HepG2 (cell line): Measurements from ENCODE around the gene PRELID1. TPM values are rescaled to one million over a fixed set of nuclear protein-coding genes. Genes with fewer than 3 reads are reported as not detected.
A peak's percentile ranks its signal among the peaks of the same experiment; 100 is the strongest.

ENCODE experiments used
- ARNT2 ChIP-seq: sonication (generic); formaldehyde crosslinking; IDR thresholded peaks from 2 replicates; pipeline ENCODE4 v1.8.0; 2022; ENCODE audit warnings: mild to moderate bottlenecking, low read depth, missing genetic modification reagents, moderate library complexity
- GATAD1 ChIP-seq: IDR thresholded peaks from 2 replicates; pipeline ENCODE4 v1.6.1; 2016; ENCODE audit warnings: missing genetic modification reagents, missing compliant biosample characterization
- GPN1 ChIP-seq: sonication (generic); formaldehyde crosslinking; IDR thresholded peaks from 2 replicates; pipeline ENCODE4 v1.5.1; 2020; ENCODE audit warnings: missing genetic modification reagents, borderline replicate concordance
- KDM3A ChIP-seq: IDR thresholded peaks from 2 replicates; pipeline ENCODE4 v1.6.1; 2018; ENCODE audit warnings: low read depth, missing compliant biosample characterization
- NR3C1 ChIP-seq: sonication (generic); formaldehyde crosslinking; IDR thresholded peaks from 2 replicates; pipeline ENCODE4 v1.4.0; 2020; ENCODE audit warnings: missing genetic modification reagents
- PAX8 ChIP-seq: sonication (generic); formaldehyde crosslinking; IDR thresholded peaks from 2 replicates; pipeline ENCODE4 v1.8.0; 2022; ENCODE audit warnings: mild to moderate bottlenecking, missing genetic modification reagents, borderline replicate concordance
- PRMT3 ChIP-seq: sonication (generic); formaldehyde crosslinking; IDR thresholded peaks from 2 replicates; pipeline ENCODE4 v1.8.1; 2022; ENCODE audit warnings: low read depth, mild to moderate bottlenecking, moderate library complexity, missing genetic modification reagents, borderline replicate concordance
- REST ChIP-seq, 2 experiments: IDR thresholded peaks; 2 replicates each; pipeline ENCODE4 v1.6.1; 2011 to 2012; ENCODE audit warnings: low read length in 2 of 2, borderline replicate concordance in 1 of 2, low read depth in 1 of 2, mild to moderate bottlenecking in 1 of 2, moderate library complexity in 1 of 2
- RFXAP ChIP-seq: sonication (generic); formaldehyde crosslinking; IDR thresholded peaks from 2 replicates; pipeline ENCODE4 v1.4.0; 2020; ENCODE audit warnings: missing genetic modification reagents, borderline replicate concordance
- SMAD1 ChIP-seq: sonication (generic); formaldehyde crosslinking; IDR thresholded peaks from 2 replicates; pipeline ENCODE4 v1.4.0; 2020; ENCODE audit warnings: missing genetic modification reagents, low read depth, mild to moderate bottlenecking, borderline replicate concordance
- SMARCC2 ChIP-seq: fragments of 450-650 bp; IDR thresholded peaks from 2 replicates; pipeline ENCODE4 v1.6.1; 2017; ENCODE audit warnings: antibody characterized with exemption, mild to moderate bottlenecking
- ZBTB21 ChIP-seq: sonication (generic); formaldehyde crosslinking; IDR thresholded peaks from 2 replicates; pipeline ENCODE4 v1.4.0; 2020; ENCODE audit warnings: missing genetic modification reagents
- ZEB1 ChIP-seq: IDR thresholded peaks from 2 replicates; pipeline ENCODE4 v1.6.1; 2012; ENCODE audit warnings: mild to moderate bottlenecking, low read depth, inconsistent platforms; ENCODE audit not compliant: insufficient replicate concordance
- ZNF101 ChIP-seq: sonication (generic); formaldehyde crosslinking; IDR thresholded peaks from 2 replicates; pipeline ENCODE4 v1.4.0; 2020; ENCODE audit warnings: mild to moderate bottlenecking, low read depth, missing genetic modification reagents, borderline replicate concordance
- ZNF451 ChIP-seq: sonication (generic); formaldehyde crosslinking; IDR thresholded peaks from 2 replicates; pipeline ENCODE4 v1.5.0; 2020; ENCODE audit warnings: mild to moderate bottlenecking, missing genetic modification reagents
- ZNF512 ChIP-seq: sonication (generic); formaldehyde crosslinking; IDR thresholded peaks from 2 replicates; pipeline ENCODE4 v1.4.0; 2020; ENCODE audit warnings: mild to moderate bottlenecking, missing genetic modification reagents
- ZNF629 ChIP-seq: sonication (generic); formaldehyde crosslinking; conservative IDR thresholded peaks from 2 replicates; pipeline ENCODE4 v1.5.0; 2020; ENCODE audit warnings: missing genetic modification reagents
- ZSCAN22 ChIP-seq: sonication (generic); formaldehyde crosslinking; IDR thresholded peaks from 2 replicates; pipeline ENCODE4 v1.4.0; 2020; ENCODE audit warnings: mild to moderate bottlenecking, missing genetic modification reagents
- ZSCAN31 ChIP-seq: sonication (generic); formaldehyde crosslinking; IDR thresholded peaks from 2 replicates; pipeline ENCODE4 v1.5.0; 2020; ENCODE audit warnings: low read depth, mild to moderate bottlenecking, missing genetic modification reagents
- polyA plus RNA-seq, 8 experiments: library from polyadenylated mRNA; depleted of rRNA in 3 of 8; stranded (reverse) in 7 of 8; unstranded in 1 of 8; fragments of >200 nt; fragmentation: Illumina TruSeq in 4 of 8; extraction: Trizol in 4 of 8; gene quantifications; 2 replicates each; pipeline versions ENCODE4 v1.2.1 to v1.2.3, GENCODE V29; 2011 to 2016; ENCODE audit warnings: low read depth in 4 of 8, missing spikeins in 1 of 8, mixed read lengths in 1 of 8; ENCODE audit not compliant: insufficient read depth in 1 of 8
- total RNA-seq, 5 experiments: library from RNA; depleted of rRNA; stranded (reverse); fragments of >200 nt; fragmentation: Illumina TruSeq; extraction: Trizol; gene quantifications; 2 replicates each; pipeline ENCODE4 v1.2.3, GENCODE V29; 2016; ENCODE audit warnings: low read depth in 1 of 5
- TF ChIP-seq, protein P1 (sequence below): IDR thresholded peaks from 2 replicates; pipeline ENCODE4 v1.4.0; 2020; ENCODE audit warnings: mild to moderate bottlenecking, missing genetic modification reagents

PRELID1 gene
- total and polyA plus RNA-seq, 2 of the 13 experiments (the other 11 are each of a cell fraction or from before 2014, with no cell fraction given) = 250 to 271 TPM

DNA sequence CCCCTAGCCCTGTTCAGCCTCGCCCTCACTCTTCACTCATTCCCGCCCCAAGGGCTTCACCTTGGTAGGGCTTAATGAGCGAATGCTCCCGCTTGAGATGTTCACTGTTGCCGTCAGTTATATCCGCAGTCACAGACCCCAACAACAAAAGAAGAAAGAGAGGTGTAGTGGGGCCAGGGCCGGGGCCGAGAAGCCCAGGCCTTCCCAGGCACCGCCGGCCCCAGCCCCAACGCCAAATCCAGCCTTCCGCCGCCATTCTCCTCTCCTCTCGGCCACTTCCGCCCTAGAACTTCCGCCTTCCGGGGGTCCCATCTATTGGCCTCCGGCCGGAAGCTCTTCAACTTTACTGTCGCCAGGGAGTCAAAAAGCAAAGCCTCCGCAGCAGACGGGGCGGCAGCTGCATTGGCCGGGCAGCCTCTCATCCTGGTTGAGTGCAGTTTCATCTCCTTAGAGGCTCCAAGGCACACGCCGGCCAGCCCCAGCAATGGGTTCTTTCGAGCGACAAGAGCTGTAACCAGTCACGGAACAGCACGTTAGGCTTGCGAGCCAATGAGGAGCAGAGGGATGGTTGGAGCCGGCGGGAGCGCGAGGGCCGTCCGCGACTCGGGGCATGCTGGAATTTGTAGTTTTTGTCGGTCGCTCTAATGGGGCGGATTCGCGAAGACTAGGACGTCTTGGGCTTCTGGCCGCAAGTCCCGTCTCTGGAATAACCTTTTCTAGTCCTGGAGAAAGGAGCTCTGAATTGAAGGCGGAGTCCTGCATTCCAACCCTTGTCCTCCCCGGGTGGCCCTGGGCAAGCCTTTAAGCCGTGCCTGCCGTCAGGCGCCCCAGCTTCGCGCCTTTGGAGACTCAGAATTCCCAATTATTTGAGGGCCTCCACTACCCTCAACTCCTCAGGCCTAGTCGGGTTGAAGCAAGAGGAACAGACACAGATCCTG lies 48.1 kb downstream of the PRELID1 start, which contains the start of gene LMAN2 (continued):
- TF ChIP-seq, protein P1, sequence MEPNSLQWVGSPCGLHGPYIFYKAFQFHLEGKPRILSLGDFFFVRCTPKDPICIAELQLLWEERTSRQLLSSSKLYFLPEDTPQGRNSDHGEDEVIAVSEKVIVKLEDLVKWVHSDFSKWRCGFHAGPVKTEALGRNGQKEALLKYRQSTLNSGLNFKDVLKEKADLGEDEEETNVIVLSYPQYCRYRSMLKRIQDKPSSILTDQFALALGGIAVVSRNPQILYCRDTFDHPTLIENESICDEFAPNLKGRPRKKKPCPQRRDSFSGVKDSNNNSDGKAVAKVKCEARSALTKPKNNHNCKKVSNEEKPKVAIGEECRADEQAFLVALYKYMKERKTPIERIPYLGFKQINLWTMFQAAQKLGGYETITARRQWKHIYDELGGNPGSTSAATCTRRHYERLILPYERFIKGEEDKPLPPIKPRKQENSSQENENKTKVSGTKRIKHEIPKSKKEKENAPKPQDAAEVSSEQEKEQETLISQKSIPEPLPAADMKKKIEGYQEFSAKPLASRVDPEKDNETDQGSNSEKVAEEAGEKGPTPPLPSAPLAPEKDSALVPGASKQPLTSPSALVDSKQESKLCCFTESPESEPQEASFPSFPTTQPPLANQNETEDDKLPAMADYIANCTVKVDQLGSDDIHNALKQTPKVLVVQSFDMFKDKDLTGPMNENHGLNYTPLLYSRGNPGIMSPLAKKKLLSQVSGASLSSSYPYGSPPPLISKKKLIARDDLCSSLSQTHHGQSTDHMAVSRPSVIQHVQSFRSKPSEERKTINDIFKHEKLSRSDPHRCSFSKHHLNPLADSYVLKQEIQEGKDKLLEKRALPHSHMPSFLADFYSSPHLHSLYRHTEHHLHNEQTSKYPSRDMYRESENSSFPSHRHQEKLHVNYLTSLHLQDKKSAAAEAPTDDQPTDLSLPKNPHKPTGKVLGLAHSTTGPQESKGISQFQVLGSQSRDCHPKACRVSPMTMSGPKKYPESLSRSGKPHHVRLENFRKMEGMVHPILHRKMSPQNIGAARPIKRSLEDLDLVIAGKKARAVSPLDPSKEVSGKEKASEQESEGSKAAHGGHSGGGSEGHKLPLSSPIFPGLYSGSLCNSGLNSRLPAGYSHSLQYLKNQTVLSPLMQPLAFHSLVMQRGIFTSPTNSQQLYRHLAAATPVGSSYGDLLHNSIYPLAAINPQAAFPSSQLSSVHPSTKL = peak; percentile 42; the same call in 1 of the 2 replicates
- TF ChIP-seq PRMT3 (no peak), ZNF629 (CRISPR knock-in tag) (peak; percentile 17), ZSCAN31 (CRISPR knock-in tag) (peak; percentile 57; the same call in 1 of the 2 replicates), REST (IDR thresholded peaks at IDR 0.05; ENCODE audit: borderline replicate concordance in 1 of 2, low read depth in 1 of 2, low read length in 2 of 2) (no peak), ZBTB21 (CRISPR knock-in tag) (0 out of 2 replicates have a peak, but pooled peaks have one; percentile 31), ZSCAN22 (CRISPR knock-in tag) (no peak), ARNT2 (CRISPR knock-in tag) (peak; percentile 83), ZNF451 (CRISPR knock-in tag) (peak; percentile 62), KDM3A (CRISPR knock-in tag) (no peak), ZNF512 (CRISPR knock-in tag) (no peak), NR3C1 (CRISPR knock-in tag) (no peak), ZEB1 (no peak), GPN1 (no peak), SMARCC2 (no peak), RFXAP (CRISPR knock-in tag) (no peak), ZNF101 (no peak), GATAD1 (CRISPR knock-in tag) (peak; percentile 97), SMAD1 (no peak; the same call in 1 of the 2 replicates), PAX8 (CRISPR knock-in tag) (0 out of 2 replicates have a peak, but pooled peaks have one; percentile 56)
